Spleen (tissue), 11 donors: ENCODE data around the gene RBM26. TPM values are rescaled to one million over a fixed set of nuclear protein-coding genes. Genes with fewer than 3 reads are reported as not detected.

Source experiments
- DNase-seq: peaks from one replicate; pipeline ENCODE4 v3.0.0-alpha.2; 2020
- H3K27ac ChIP-seq, 8 donors: fragments of 200-600 bp; sonication (generic) in 7 of 8; 1 replicate in 4 of 8; 2 replicates in 4 of 8; pipeline versions ENCODE4 v1.5.0 to v1.8.0; 2016 to 2021; ENCODE audit warnings: inconsistent platforms in 4 of 8, mild to moderate bottlenecking in 4 of 8, moderate library complexity in 1 of 8
- H3K27me3 ChIP-seq, 7 donors: fragments of 200-600 bp; sonication (generic) in 6 of 7; replicated peaks in 1 of 7; 1 replicate in 4 of 7; 2 replicates in 3 of 7; pipeline versions ENCODE4 v1.5.0 to v1.8.0; 2016 to 2021; ENCODE audit warnings: inconsistent platforms in 3 of 7, mild to moderate bottlenecking in 1 of 7
- H3K36me3 ChIP-seq, 6 donors: fragments of 200-600 bp; sonication (generic) in 5 of 6; 1 replicate in 4 of 6; 2 replicates in 2 of 6; pipeline versions ENCODE4 v1.5.0 to v1.8.0; 2016 to 2021; ENCODE audit warnings: inconsistent platforms in 2 of 6
- H3K4me1 ChIP-seq, 6 donors: fragments of 200-600 bp; sonication (generic) in 5 of 6; 1 replicate in 3 of 6; 2 replicates in 3 of 6; pipeline versions ENCODE4 v1.5.0 to v1.8.0; 2016 to 2021; ENCODE audit warnings: inconsistent platforms in 3 of 6
- H3K4me3 ChIP-seq, 8 donors: fragments of 200-600 bp; sonication (generic) in 7 of 8; 1 replicate in 4 of 8; 2 replicates in 4 of 8; pipeline versions ENCODE4 v1.5.0 to v1.8.0; 2016 to 2021; ENCODE audit warnings: inconsistent platforms in 4 of 8, mild to moderate bottlenecking in 4 of 8, moderate library complexity in 2 of 8
- H3K9me3 ChIP-seq, 8 donors: fragments of 200-600 bp; sonication (generic) in 7 of 8; 1 replicate in 4 of 8; 2 replicates in 4 of 8; pipeline versions ENCODE4 v1.5.0 to v1.8.0; 2016 to 2021; ENCODE audit warnings: inconsistent platforms in 4 of 8
- POLR2A ChIP-seq, 3 donors: fragments of 450-650 bp; IDR thresholded peaks; one replicate each; pipeline ENCODE4 v1.5.1; 2017; ENCODE audit warnings: antibody characterized with exemption in 3 of 3, mild to moderate bottlenecking in 1 of 3
- POLR2AphosphoS5 ChIP-seq, 3 donors: sonication (generic); formaldehyde crosslinking; IDR thresholded peaks; one replicate each; pipeline ENCODE4 v1.5.1; 2017; ENCODE audit warnings: antibody characterized with exemption in 3 of 3
- WGBS, 5 donors: extraction: QIAGEN DNeasy Blood & Tissue Kit in 3 of 5; methylation state at CpG; one replicate each; pipeline versions ENCODE4 v1.1.5 to v1.1.7; 2013 to 2018; 5-methylcytosine and 5-hydroxymethylcytosine counted together
- intact Hi-C: fragments of 100-400 bp; cut with DNase I; formaldehyde crosslinking; loops from one replicate; pipeline ENCODE4 v1.15.0; 2023; ENCODE audit warnings: low total_unique reads
- polyA plus RNA-seq, 3 donors: library from polyadenylated mRNA; stranded (reverse); fragments of 200-250 nt; gene quantifications; one replicate each; pipeline ENCODE4 v1.2.1, GENCODE V29; 2013
- total RNA-seq, 7 donors: library from RNA; depleted of rRNA in 3 of 7; stranded (reverse); fragments of >200 nt in 3 of 7; fragmentation: NEBNext Ultra II Directional in 4 of 7; extraction: Animal tissue kit (Norgen Biotek cat#: 25700) in 4 of 7; gene quantifications; one replicate each; pipeline versions ENCODE4 v1.1.0 to v1.2.1, GENCODE V29; 2016 to 2021
- TF ChIP-seq, protein P1 (sequence below), 11 experiments: fragments of 200-600 bp in 7 of 11; fragments of 450-650 bp in 4 of 11; sonication (generic) in 4 of 11; IDR thresholded peaks in 8 of 11; conservative IDR thresholded peaks in 3 of 11; 1 replicate in 7 of 11; 2 replicates in 4 of 11; pipeline versions ENCODE4 v1.4.0 to v1.8.0; 2016 to 2021; ENCODE audit warnings: antibody characterized with exemption in 11 of 11, inconsistent platforms in 4 of 11, mild to moderate bottlenecking in 1 of 11
- donor health status: healthy with polysubstance abuse.
- donor health status: DM: no; HTN: no; CAD: no; lungs with moderate emphysema.
- donor health status: DM: no; HTN: no; CAD: no.
- donor health status: Bipolar disorder and iron deficiency.
- donor health status: healthy.
- donor health status: DM: no; HTN: no; CAD: no.
- donor health status: DM: yes; HTN: yes; CAD: no.

The RBM26 gene
- total and polyA plus RNA-seq, 10 donors: 25.6 to 87.6 (median 63.6) TPM

DNA sequence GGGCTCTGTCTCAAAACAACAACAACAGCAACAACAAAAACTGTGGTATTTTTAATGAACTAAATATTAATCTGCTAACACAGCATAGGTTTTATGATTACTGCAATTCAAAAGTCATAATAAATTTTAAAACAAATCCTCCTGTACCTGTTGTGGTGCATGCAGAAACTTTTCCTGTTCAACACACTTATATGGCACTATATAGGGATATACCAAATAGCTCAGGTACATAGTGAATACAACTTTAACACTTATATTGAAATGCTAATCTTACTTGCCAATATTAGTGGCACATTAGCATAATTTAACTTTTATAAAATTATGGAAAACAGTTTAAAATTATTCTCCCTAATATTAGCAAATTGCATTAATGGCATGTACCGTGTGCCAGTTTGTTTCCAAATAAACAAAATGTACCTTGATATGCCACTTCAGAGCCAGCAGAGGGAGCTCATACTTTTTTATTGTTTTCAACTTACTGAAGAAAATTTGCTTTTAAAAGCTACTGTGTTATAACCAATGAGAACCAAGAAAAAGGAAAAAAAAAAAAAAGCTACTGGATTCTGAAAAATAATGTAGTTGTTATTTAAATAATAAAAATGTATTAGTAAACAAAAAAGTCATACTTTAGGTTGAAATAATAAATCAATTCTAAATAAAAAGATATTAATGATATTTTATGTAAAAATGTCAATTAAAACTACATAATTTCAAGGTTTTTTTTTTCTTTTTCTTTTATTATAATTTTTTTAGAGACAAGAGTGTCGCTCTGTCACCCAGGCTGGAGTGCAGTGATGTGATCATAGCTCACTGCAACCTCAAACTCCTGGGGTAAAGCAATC lies 18.0 kb upstream of the RBM26 start:
- no peak for DNase-seq
- Histone ChIP-seq H3K36me3 (peaks cover 0 to 6% (median 0%) of the 10 kb centered on the region in 6 donors), H3K4me1 (no peaks in the 10 kb centered on the region), H3K9me3 (no peaks in the 10 kb centered on the region), H3K27me3 (no peaks in the 10 kb centered on the region), H3K27ac (no peak overlapping the region), H3K4me3 (no peak overlapping the region)
- TF ChIP-seq, protein P1, sequence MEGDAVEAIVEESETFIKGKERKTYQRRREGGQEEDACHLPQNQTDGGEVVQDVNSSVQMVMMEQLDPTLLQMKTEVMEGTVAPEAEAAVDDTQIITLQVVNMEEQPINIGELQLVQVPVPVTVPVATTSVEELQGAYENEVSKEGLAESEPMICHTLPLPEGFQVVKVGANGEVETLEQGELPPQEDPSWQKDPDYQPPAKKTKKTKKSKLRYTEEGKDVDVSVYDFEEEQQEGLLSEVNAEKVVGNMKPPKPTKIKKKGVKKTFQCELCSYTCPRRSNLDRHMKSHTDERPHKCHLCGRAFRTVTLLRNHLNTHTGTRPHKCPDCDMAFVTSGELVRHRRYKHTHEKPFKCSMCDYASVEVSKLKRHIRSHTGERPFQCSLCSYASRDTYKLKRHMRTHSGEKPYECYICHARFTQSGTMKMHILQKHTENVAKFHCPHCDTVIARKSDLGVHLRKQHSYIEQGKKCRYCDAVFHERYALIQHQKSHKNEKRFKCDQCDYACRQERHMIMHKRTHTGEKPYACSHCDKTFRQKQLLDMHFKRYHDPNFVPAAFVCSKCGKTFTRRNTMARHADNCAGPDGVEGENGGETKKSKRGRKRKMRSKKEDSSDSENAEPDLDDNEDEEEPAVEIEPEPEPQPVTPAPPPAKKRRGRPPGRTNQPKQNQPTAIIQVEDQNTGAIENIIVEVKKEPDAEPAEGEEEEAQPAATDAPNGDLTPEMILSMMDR (IDR thresholded peaks at IDR 0.05 in 8 of 11, conservative IDR thresholded peaks at IDR 0.05 in 3 of 11): peak; percentile 43 to 75 (median 64)
- TF ChIP-seq POLR2AphosphoS5 (IDR thresholded peaks at IDR 0.05): no peak
- intact Hi-C loops: no loop called here
- 34 to 54% (median 36%) methylated on average over 2 of the region's 2 CpGs for WGBS, 5 donors

DNA sequence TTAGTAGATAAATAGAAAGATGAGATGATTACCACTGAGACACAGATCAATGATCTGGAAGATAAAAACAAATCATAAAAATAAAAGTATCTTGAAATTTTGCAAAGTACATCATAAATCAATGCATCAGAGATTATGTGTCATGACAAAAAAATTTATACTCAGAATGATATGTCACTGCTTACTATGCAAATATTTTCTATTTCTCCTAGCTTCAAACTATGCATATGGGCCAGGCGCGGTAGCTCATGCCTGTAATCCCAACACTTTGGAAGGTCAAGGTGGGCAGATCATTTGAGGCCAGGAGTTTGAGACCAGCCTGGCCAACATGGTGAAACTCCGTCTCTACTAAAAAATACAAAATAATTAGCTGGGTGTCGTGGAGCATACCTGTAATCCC lies 17.3 kb upstream of the RBM26 start:
- Histone ChIP-seq H3K9me3 (no peaks in the 10 kb centered on the region), H3K4me1 (no peaks in the 10 kb centered on the region), H3K4me3 (no peak overlapping the region), H3K27ac (no peak overlapping the region), H3K36me3 (peaks cover 0 to 7% (median 0%) of the 10 kb centered on the region in 6 donors), H3K27me3 (no peaks in the 10 kb centered on the region)
- DNase-seq: no peak
- intact Hi-C loops: no loop called here
- WGBS, 5 donors: 91 to 96% (median 93%) methylated on average over 4 of the region's 4 CpGs
- TF ChIP-seq POLR2AphosphoS5 (IDR thresholded peaks at IDR 0.05): no peak
- no peak for TF ChIP-seq POLR2A (IDR thresholded peaks at IDR 0.05)
- TF ChIP-seq, protein P1 (IDR thresholded peaks at IDR 0.05 in 8 of 11, conservative IDR thresholded peaks at IDR 0.05 in 3 of 11): no peak

DNA sequence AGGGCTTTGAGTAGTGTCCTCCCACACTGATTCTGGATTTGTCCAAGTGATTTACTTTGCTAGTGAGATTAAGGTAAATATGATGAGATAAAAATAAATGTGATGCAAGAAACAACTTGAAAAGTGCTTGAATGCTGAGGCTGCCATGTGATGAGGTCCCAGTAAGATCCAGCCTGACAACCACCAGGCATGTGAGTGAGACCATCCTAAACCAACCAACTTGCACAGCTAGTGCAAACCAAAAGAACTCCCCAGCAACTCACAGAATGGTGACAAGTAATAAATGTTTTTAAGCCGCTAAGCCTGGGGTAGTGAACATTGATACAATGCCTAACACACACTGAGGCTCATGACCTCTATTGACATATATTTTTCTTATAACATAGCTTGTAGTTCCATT lies 13.3 kb upstream of the RBM26 start:
- Histone ChIP-seq H3K27ac (no peak overlapping the region), H3K4me1 (no peaks in the 10 kb centered on the region), H3K36me3 (peaks cover 0 to 22% (median 0%) of the 10 kb centered on the region in 6 donors), H3K27me3 (no peaks in the 10 kb centered on the region), H3K4me3 (no peak overlapping the region), H3K9me3 (no peaks in the 10 kb centered on the region)
- intact Hi-C loops: no loop called here
- no peak for DNase-seq
- TF ChIP-seq POLR2AphosphoS5 (IDR thresholded peaks at IDR 0.05): no peak
- TF ChIP-seq, protein P1 (IDR thresholded peaks at IDR 0.05 in 8 of 11, conservative IDR thresholded peaks at IDR 0.05 in 3 of 11): no peak
- no peak for TF ChIP-seq POLR2A (IDR thresholded peaks at IDR 0.05)
- 95 to 100% (median 100%) methylated on average over 1 of the region's 1 CpG for WGBS, 5 donors

DNA sequence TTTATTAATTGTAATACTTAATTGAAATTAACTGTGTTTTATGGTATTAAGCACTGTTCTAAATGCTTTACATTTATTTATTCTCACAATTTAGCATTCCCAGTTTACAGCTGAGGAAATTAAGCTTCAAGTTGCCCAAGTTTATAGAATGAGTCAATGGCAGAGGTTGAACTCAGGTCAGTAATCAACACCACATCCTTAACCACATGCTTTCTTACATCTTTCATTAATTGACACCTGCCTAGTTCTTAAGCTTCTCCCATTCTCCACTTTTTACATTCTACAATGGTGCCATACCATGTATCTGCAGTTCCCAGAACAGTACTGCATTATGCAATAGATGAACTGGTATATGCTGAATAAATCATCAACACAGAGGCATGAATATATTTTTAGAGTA lies 11.7 kb upstream of the RBM26 start:
- TF ChIP-seq POLR2A (IDR thresholded peaks at IDR 0.05) (no peak), POLR2AphosphoS5 (IDR thresholded peaks at IDR 0.05) (no peak)
- TF ChIP-seq, protein P1 (IDR thresholded peaks at IDR 0.05 in 8 of 11, conservative IDR thresholded peaks at IDR 0.05 in 3 of 11): no peak
- H3K4me1 ChIP-seq: no peaks in the 10 kb centered on the region
- DNase-seq: no peak
- no peaks in the 10 kb centered on the region for H3K9me3 ChIP-seq
- intact Hi-C loops: no loop called here
- no peaks in the 10 kb centered on the region for H3K27me3 ChIP-seq
- no peak overlapping the region for H3K27ac ChIP-seq
- peaks cover 0 to 38% (median 5%) of the 10 kb centered on the region in 6 donors for H3K36me3 ChIP-seq
- H3K4me3 ChIP-seq: no peak overlapping the region
